GM18868 (cell line): ENCODE results near the gene GOLGA8K.
"Not testable (repeated sequence)": the region's sequence is repeated elsewhere in the genome, so short reads cannot be mapped to it uniquely, and the experiment has no call there.

Experiments
- ATAC-seq: cut with Tn5 transposase; IDR thresholded peaks from one replicate; pipeline ENCODE4 v1.9.1; 2021; ENCODE audit warnings: mild to moderate bottlenecking, moderate library complexity; ENCODE audit not compliant: unreplicated experiment

GOLGA8K gene, protein sequence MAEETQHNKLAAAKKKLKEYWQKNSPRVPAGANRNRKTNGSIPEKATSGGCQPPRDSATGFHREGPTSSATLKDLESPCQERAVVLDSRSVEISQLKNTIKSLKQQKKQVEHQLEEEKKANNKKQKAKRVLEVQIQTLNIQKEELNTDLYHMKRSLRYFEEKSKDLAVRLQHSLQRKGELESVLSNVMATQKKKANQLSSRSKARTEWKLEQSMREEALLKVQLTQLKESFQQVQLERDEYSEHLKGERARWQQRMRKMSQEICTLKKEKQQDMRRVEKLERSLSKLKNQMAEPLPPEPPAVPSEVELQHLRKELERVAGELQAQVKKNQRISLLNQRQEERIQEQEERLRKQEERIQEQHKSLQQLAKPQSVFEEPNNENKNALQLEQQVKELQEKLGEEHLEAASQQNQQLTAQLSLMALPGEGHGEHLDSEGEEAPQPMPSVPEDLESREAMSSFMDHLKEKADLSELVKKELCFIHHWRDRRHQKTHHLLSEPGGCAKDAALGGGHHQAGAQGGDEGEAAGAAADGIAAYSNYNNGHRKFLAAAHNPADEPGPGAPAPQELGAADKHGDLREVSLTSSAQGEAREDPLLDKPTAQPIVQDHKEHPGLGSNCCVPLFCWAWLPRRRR

DNA sequence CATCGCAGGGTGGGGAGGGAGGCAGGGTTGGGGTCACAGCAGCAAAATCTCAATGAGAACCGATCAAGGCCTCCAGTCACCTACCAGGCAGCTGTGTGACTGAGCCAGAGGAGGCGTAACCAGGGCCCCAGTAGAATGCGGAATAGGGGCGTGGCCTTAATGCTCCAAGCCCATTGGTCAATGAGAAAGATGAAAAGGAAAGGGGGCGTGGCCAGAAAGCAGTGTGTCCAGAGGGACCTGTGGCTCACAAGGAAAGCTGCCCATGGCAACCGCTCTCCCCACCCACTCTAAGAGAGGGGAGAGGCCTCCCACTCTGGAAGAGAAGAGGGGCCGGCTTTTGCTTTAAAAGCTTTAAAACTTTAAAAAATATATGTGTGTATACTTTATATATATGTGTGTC, at the start of gene GOLGA8K:
Gene GOLGA8K (minus strand): TSS at position 101 of the 400 bp plus-strand sequence. CDS start 98 bp downstream, at position 3.
- ATAC-seq: not testable (repeated sequence)

DNA sequence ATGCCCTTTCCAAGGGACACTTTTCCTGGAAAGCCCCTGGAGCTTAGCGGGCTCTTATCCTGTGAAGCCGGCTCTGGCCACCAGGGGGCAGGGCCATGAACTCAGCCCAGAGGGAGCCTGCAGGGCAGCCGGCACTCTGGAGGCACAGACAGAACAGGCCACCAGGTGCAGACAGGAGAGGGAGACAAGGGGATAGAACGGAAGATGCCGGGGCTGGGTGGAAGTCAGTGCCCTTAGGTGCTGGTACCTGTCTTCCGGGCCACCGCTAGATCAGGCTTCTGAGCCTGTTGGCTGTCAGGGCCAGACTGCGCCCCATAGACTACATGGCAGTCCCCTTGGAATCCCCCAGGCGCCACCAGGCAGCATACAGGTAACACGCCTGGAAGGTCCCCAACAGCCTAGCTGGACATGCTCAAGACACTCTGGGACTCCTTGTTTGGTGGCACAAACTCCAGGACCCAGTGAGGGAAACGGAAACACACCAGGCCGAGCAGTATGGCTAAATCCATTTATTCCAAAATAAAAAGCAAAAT, 37.4 kb upstream of the GOLGA8K start:
- not testable (repeated sequence) for ATAC-seq

DNA sequence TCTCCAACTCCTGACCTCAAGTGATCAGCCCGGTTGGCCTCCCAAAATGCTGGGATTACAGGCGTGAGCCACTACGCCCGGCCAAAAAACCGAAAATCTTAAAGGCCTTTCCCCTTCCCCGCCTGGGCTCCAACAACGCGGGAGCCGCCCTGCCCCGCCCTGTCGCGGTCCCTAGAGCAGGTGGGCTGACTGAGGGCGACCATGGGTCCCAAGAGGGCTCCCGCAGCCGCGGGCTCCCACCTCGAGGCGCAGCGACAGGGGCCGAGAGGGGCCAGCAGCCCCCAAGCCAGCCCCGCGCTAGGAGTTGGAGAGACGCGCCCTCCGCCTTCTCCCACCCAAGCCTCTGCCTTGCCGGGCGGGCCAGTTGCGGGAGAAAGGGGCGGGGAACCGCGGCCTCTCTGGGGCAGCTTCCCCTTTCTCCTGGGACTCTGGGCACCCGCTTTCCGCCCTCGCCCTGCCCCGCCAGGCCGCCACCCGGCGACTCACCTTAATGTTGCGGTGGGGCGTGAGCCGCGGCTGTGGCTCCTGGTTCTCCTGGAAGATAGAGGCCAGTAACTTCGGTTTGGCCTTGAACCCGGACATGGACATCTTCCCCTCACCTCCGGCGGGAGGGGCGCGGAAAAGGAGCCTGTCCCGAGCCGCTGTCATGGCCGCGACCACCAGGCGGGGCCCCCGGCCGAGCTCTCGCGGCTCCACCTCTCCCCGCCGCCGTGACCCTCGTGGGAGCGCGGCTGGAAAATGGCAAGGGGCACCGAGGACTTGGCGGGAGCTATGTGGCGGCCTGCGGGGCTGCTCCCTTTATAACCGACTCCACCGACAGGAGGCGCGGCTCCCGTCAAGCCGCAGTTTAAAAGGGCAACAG, 31.2 kb upstream of the GOLGA8K start:
- not testable (repeated sequence) for ATAC-seq

DNA sequence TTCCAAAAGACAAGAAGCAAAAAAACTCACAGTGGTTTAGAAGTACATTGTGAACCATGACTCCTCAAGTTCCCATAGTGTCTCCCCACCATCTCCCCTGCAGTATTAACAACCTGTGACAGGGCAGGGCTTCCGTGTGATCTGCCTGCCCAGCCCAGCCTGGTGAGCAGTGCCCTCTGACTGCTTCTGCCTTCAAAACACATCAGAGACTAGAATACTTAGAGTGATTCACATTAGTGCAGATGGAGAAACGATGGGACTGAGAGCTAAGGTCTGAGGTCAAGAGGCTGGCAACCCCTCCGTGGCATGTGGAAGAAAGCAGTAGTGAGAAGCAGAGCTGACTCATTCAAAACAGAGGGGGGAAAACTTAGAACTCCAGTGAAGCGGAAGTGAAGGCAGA, 24.5 kb upstream of the GOLGA8K start:
- not testable (repeated sequence) for ATAC-seq

DNA sequence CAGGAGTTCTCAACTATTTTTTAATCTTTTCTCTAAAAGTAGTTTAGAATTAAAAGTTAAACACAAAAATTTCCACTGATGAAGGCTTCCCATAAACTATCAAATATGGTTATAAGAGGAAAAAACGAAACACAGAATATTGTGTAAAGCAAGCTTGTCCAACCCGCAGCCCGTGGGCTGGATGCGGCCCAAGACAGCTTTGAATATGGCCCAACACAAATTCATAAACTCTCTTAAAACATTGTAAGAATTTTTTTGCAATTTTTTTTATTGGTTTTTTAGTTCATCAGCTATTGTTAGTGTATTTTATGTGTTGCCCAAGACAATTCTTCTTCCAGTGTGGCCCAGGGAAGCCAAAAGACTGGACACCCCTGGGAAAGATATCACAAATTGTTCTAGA, 23.4 kb upstream of the GOLGA8K start:
- not testable (repeated sequence) for ATAC-seq

DNA sequence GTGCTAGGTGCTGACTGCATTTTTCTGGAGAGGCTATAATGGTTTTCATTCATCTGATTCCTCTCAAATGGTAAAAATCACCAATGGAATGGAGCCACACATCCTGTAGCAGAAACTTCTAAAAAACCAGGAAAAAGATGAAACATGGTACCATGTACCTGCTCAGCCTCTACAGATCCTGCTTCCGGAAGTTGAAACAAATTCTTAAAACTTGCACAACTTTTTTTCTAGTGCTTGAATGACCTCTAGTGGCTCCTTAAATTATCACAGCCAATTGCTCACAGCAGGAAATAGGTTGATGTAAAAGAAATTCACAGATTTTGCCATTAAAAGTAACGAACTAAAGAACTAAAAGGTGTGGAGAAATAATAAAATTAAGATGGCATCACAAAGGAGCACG, 4.8 kb upstream of the GOLGA8K start:
- not testable (repeated sequence) for ATAC-seq

DNA sequence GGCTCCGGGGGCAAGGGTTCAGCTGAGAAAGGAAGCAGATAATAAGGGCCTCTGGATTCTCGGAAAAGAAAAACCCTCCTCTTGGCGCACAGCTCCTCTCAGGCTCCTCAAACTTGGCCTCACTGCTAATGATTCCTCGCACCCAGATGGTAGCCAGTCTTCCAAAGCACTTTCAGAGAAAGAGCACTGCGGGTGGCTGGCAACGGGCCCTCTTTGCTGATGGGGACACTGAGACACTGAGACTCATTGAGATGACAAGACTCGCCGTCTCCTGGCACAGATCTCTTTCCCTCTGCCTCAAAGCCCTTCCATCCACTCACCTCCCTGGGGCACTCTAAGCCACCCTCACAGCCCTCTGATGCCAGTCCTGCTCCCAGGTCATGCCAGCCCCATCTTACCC, 6.6 kb downstream of the GOLGA8K start:
- not testable (repeated sequence) for ATAC-seq

DNA sequence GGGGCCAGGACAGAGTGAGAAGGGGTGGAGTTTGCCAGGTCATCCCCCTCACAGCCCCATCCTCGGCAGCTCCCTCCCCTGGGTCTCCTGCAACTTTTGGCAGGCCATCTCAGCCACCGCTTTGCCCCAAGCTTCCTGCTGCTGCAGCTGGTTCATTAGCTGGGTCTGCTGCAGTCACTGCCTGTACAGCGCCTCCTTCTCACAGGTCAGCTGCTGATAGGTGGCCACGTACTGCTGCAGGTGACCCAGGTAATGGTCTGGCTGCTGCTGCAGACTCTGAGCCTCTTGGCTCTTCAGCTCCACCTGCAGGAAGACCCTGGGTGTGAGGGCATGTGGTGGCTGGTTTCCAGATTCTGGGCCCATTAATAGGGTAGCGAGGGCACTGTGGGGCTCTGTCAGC, 8.3 kb downstream of the GOLGA8K start:
- not testable (repeated sequence) for ATAC-seq

DNA sequence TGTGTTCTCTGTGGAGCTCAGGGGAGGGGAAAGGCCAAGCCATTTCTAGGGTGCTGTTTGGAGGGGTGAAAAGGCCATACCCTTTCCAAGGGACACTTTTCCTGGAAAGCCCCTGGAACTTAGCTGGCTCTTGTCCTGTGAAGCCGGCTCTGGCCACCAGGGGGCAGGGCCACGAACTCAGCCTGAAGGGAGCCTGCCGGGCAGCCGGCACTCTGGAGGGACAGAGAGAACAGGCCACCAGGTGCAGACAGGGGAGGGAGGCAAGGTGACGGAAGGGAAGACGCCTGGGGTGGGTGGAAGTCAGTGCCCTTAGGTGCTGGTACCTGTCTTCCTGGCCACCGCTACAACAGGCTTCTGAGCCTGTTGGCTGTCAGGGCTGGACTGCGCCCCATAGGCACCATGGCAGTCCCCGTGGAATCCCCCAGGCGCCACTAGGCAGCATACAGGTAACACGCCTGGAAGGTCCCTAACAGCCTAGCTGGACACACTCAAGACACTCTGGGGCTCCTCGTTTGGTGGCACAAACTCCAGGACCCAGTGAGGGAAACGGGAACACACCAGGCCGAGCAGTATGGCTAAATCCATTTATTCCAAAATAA, 14.9 kb downstream of the GOLGA8K start:
- ATAC-seq: not testable (repeated sequence)

DNA sequence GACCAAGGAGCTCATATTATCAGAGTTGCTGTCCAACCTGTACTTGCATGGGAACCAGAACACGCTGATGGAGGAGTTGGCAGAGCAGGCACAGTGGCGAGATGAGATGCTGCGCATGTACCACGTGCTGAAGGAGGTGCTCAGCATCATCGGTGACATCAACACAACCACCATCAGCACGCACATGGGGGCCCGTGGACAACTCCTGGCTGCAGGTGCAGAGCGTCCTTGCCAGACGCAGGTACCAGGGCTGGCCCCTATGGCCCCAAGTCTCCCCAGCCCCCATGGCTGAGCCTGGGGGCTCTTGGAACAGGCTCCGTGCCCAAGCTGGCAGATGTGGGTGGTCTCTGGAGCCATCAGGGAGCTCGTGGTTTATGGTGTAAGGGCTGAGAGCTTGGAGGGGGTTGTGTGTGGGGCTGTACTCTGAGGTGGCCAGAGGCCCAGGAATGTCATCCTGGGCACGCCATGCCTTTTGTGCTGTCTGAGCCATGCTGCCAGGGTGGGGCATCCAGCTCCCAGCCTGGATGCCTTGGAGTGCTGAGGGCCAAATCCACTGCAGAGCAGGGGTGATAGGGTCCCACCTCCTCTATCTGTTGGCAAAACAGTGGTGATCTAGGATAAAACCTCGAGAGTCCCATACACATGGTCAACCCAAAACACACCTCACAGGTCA, 17.1 kb downstream of the GOLGA8K start:
- ATAC-seq: not testable (repeated sequence)

DNA sequence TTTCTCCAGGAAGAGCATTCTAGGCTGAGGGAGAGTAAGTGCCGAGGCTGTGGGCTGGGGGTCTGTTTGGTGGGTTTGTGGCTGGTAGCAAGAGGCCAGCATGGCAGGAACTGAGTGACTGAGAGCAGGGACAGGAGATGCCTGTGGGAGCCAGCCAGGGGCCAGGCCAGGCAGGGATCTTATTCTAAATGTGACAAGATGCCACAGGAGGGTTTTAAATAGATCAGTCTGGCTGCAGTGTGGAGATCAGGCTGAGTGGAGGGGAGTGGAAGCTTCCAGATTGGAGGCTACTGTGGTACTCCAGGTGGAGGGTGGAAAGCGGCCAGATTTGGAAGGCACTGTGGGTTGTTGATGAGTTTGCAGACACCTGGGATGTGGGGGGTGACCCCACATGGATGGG, 28.9 kb downstream of the GOLGA8K start:
- ATAC-seq: not testable (repeated sequence)

DNA sequence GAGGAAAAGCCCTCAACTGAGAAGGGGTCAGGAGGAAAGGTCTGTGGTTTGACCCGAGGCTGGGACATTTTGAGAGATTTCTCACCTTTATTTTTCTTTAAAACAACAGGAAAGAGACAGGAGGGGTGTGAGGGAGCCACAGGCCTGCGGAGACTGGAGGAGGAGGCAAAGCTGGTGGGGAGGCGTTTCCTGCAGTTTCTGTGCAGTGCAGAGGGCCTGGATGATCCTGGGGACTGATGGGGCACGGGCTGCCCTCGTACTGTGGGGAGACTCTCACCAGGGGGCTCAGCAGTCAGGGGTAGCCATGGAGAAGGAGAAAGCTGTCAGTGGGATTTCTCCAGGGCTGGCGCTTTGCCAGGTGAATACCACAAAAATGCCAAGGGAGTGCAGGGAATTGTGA, 29.4 kb downstream of the GOLGA8K start:
- not testable (repeated sequence) for ATAC-seq

DNA sequence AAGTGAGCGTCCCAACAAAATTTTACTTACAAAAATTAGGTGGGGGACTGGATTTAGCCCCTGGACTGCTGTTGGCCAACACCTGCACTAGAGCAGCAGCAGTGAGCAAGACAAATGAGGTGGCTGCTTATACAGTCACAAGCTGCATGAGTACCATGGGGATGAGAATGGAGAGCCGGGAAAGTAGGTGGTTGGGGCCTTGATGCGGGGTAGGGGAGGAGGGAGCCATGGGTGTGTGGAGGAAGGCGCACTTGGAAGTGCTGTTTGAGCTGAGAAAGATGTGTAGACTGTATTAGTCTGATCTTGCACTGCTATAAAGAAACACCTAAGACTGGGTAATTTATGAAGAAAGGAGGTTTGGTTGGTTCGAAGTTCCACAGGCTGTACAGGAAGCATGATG, 31.0 kb downstream of the GOLGA8K start:
- ATAC-seq: not testable (repeated sequence)

DNA sequence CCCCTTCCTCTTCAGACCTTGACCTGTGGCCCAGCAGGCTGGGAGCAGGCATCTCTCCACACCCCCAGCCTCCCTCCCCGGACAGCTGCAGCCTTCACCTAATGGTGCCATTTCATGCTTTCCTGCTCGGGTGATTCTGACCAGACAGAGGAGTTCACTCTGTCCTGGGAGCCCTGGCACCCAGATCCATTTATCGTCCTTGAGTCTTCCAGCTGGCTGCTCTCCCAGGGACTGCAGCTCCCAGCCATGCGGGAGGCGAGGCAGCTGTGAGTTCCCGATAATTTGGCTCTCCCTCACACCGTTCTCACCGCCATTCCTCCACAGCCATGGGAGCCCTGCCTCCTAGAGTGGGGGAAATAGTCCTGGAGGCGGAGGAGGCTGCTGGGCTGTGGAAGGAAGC, 32.6 kb downstream of the GOLGA8K start:
- not testable (repeated sequence) for ATAC-seq

DNA sequence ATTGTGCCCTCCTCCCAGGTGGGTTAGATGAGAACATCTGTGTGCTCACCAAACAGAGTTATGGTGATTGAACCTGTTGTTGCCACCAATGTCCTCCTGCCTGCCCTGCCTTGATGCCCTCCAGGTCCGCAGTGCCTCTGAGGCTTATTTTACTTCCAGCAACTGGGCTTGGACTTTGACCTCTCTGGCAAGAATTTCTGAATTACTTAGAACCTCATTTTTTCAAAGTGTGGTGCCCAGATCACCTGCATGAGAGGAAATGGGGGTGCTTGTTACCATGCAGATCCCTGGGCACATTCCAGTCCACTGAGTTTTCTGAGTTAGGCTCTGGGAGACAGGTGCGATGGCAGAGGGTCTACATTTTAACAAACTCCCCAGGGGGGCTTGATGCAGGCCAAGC, 33.0 kb downstream of the GOLGA8K start:
- not testable (repeated sequence) for ATAC-seq

DNA sequence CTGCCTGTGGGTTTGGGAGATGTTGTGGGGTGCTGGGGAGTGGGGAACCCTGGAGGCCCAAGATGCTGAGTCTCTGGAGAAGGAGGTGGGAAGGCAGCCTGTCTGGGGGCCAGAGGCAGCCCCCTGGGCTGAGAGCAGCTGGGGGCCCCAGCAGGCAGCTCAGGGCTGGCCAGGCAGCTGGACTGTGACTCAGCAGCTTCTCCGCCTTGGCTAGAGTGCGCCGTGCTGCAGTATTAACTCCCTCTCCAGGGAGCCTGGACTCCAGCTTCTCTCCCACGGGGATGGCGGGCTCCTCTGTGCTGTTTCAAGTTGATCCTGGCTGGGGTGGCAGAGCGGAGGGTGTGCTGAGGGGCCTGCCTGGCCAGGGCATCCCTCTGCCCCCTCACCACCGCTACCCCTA, 36.6 kb downstream of the GOLGA8K start:
- not testable (repeated sequence) for ATAC-seq

DNA sequence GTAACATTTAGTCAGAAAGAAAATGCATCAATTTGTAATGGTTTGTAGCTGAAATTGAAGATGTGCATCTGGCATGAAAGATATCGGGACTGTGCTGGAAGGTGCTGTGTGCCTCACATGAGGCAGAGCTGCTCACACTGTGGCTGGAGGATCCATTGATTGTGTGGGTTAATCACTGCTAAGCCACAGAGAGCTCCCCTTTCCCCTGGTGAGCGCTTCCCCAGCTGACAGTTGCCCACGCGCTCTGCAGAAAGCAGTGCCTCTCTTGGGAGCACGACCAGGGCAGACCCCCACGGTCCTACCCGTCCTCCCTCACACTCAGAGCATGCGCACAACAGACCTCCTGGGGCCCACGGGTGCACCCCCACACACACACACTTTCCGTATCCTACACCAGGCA, 37.1 kb downstream of the GOLGA8K start:
- ATAC-seq: not testable (repeated sequence)

DNA sequence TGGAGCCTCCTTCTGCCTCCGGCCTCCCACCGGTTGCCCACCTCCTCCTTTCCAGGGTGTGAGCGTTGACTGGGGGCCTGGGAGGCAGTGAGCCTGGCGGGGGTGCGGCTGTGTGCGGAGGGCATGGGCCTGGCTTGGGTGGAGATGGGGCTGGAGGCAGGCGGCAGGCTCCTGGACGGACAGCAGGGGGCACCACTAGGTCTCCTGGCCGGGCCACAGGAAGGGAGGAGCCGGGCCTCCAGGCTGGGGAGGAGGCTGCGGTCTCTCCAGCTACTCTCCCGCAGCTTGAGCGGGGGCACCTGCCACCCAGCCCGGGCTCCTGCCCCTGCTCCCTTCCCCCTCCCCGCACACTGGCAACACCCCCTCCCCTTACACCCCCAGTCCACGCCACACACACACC, 38.1 kb downstream of the GOLGA8K start:
- not testable (repeated sequence) for ATAC-seq

DNA sequence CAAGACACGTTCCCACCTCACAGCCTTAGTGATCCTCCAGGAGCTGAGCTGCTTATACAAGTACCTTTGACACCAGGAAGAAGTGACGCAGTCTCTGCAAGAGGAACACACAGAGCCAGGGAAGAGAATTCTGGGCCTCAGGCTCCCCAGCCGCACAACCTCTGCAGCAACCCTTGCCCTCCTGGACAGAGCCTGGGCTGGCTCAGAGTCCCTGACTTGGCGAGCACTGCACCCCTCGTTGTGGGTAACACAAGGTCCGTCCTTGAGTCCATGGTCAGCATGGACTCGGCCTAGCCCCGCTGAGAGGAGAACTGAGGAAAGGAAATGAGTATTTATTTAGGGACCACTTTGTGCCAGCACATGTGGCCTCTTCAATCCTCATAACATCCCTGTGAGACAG, 39.6 kb downstream of the GOLGA8K start:
- not testable (repeated sequence) for ATAC-seq

DNA sequence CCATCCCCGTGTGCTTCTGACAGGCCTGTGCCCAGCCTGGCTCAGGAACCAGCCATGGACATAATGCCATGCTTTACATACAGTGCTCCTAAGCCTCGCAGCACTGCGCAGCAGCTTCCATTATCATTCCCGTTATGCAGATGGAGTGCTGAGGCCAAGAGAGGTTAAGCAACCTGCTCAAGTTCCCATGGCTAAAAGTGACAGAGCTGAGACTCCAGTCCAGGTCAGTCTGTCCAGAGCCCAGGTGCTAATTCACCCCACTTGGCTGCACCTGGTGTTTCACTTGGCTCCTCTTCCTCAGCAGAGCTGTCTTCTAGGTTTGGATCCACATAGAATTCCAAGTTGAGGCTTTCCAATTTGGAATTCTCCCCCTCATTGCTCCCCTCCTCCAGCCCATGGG, 41.4 kb downstream of the GOLGA8K start:
- ATAC-seq: not testable (repeated sequence)
